NOMO-1 treated with dmso at 0.1 percent for 144 hours (cell line): Measurements from ENCODE around the gene ASPHD2.

Source experiments
- DNase-seq: peaks from one replicate; lab custom pipeline; 2025; ENCODE audit not compliant: unreplicated experiment; lab: John Stamatoyannopoulos, UW

Gene ASPHD2

DNA sequence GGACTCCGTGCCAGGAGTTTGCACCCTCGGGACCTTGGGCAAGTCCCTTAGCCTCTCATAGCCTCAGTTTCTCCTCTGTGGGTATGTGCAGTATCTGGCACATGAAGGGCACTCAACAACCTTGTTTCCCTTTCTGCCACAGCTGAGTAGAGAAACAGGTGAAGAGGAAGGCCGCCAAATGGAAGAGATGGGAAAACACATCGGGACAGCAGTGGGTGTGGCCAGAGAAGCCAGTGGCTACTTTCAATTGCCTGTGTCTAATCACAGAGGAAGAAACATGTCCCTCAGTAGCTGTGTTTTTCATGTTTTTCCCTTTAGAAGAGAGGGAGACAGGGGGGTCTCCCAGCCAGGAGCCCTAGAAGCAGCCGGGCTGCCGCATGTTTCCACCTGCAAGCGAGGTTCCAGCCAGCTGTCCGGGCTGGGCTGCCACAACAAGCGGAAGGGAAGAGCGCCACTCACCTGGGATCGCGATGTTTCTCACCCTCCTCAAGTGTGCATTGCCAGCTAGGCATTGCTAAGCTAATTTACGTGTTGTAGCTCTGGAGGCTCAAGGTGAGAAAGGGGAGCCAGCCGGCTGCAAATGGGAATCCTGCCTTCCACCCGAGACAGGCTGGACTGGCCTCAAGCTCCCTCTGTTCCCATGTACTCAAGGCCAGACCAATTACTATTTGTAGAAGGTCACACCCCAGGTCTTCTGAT is 16.7 kb downstream of the ASPHD2 start:
- no peak for DNase-seq

DNA sequence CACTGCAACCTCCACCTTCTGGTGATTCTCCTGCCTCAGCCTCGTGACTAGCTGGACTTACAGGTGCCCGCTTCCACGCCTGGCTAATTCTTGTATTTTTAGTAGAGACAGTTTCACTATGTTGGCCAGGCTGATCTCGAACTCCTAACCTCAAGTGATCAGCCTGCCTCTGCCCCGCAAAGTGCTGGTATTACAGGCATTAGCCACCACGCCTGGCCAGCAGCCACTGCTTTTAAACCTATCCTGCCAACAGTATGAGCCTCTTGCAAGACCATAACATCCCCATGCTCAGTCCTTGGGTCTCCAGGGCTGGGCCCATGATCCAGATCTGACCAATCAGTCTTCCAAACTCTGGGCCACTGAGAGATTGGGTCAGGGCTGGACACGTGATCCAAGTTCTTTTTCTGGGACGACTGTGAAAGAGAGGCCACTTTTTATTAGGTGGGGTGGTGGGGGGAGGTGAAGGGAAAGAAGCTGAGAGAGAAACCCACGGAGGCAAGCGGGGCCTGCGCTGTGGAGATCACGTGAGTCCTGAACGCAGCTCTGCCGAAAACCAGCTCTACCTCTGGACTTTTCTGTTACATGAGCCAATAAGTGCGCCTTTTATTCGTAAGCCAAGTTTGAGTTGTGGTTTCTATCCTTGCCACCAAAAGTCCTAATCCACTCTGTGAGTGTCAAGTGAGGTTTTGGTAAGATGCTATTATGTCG is 17.9 kb downstream of the ASPHD2 start:
- no peak for DNase-seq

GRCh38 chr22:26447584-26448329 is 18.7 kb downstream of the ASPHD2 start:
- DNase-seq: no peak

- no peak for DNase-seq
These were observed 19.3 kb downstream of the ASPHD2 start for GRCh38 chr22:26448334-26448733.

GRCh38 chr22:26448941-26449340 is 19.9 kb downstream of the ASPHD2 start:
- DNase-seq: no peak

GRCh38 chr22:26450453-26451185 is 21.6 kb downstream of the ASPHD2 start:
- DNase-seq: no peak

GRCh38 chr22:26452236-26453016 is 23.4 kb downstream of the ASPHD2 start:
- DNase-seq: no peak

- DNase-seq: no peak
These were observed 24.2 kb downstream of the ASPHD2 start for GRCh38 chr22:26453216-26453615.

GRCh38 chr22:26453812-26454500 is 24.9 kb downstream of the ASPHD2 start:
- no peak for DNase-seq

GRCh38 chr22:26457661-26458272 is 28.7 kb downstream of the ASPHD2 start:
- no peak for DNase-seq

- DNase-seq: no peak
These were observed 31.1 kb downstream of the ASPHD2 start for GRCh38 chr22:26460202-26460601.

DNA sequence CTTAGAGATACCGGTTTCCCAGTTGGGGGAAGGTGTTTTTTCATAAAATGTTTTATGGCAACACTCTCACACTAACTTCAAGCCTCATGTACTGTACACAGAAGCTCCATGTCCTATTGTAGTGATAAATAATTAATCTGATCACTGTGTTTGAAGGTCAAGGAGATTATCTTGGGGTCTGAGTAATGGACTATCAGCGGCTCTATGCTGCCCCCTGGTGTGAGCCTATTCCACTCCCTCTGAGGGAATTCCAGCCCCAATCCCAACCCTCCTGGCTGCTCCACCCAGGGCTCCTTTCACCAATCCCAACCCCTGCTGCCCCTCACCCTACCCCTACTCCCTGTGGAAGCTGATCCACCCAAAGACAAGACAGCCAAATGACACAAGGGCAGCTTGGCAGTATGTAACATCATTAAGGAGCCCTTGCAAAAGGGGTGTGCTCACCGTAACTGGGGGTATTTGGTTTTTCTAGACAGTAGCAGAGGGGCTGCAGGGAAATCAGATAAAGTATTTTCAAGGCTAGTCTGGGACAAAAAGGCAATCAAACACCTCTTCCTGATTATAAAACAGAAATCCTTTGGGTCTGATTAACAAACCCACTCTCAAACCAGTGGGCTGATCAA is 32.2 kb downstream of the ASPHD2 start:
- no peak for DNase-seq

DNA sequence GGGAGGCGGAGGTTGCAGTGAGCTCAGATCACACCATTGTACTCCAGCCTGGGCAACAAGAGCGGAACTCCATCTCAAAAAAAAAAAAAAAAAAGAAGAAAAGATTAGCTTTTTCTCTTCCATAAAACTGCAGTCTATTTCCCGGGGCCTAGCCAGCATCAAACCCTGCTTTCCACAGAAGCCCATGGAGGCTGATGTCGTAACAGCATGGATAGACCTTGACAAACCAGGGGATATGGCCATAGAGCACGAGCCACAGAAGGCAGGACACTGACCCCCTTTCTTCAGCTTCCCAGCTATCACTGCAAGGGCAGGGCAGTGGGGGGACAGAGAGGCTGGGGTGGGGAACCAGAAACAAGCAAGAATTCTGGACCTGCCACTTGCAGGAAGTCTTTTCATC is 33.0 kb downstream of the ASPHD2 start:
- DNase-seq: no peak

- DNase-seq: no peak
These were observed 33.6 kb downstream of the ASPHD2 start for GRCh38 chr22:26462641-26463040.

DNA sequence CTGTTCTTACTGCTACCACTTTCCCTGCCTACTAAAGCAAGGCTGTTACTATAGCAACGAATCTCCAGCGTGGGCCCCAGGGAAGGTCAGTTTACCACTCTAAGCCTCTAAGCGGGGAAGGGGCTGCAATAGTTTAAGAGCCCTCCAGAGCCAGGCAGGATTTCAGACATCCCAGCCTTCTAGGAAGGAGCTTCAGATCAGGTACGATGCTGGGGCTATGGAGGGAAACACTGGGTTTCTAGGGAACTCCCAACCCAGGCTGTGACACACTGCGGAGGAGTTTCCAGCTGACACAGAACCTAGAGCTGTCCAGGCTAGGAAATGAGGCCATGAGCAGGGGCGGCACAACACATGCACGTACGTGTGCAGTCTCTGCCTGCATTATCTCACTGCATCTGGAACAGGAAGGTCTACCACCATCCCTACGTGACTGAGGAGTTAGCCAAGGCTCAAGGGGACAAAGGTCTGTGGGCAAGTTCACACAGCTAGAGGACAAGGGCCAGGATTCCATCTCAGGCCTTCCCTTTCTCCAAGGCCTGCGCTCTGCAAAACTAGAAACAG is 34.1 kb downstream of the ASPHD2 start:
- DNase-seq: no peak

GRCh38 chr22:26463688-26464087 is 34.6 kb downstream of the ASPHD2 start:
- no peak for DNase-seq

DNA sequence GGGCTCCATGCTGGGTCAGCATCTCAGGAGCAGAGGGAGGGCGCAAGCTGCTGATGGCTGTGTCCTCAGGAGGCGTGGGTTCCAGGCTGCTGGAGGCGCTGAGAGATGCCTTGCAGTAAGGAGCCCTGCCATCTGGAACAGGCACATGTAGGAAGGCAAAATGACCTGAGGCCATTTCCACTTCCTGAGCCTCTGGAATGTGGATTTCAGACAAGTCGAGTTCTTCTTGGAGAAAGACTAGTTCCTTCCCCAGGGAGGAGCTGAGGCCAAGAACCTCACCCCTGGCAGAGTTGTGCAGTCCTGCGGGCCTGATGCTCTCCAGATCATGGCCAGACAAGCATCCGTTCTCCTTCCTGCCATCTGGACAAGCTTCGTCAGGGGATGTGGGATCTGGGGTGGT is 35.3 kb downstream of the ASPHD2 start:
- DNase-seq: no peak

- no peak for DNase-seq
These were observed 37.1 kb downstream of the ASPHD2 start for GRCh38 chr22:26466196-26466595.

GRCh38 chr22:26470807-26471206 is 41.7 kb downstream of the ASPHD2 start:
- DNase-seq: no peak
